ENCODE results near the gene TMEM253.

The TMEM253 gene

DNA sequence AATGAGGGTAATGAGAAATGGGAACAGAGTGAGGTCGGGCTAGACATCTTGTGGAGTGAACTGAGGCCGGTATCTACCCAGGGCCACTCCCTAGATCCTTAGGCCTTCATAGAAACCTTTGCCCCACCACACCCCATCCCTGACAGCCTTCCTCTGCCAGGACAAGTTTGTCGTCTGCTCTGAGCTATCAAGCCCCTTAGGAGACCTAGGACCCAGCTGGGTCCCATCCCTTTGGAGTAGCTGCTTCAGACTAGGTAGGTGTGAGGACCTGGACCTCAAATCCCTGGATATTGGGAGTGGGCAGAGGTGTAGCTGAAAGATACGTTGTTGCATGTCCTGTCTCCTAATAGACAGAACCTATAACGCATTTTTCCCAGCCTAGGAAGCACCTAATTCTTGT is at the start of gene TMEM253:
TSS of gene TMEM253 (plus strand) at position 136 of the 400 bp plus-strand sequence. CDS start 278 bp downstream, outside the sequence.
- DNase-seq (ENCODE audit: low spot score) = no peak

DNA sequence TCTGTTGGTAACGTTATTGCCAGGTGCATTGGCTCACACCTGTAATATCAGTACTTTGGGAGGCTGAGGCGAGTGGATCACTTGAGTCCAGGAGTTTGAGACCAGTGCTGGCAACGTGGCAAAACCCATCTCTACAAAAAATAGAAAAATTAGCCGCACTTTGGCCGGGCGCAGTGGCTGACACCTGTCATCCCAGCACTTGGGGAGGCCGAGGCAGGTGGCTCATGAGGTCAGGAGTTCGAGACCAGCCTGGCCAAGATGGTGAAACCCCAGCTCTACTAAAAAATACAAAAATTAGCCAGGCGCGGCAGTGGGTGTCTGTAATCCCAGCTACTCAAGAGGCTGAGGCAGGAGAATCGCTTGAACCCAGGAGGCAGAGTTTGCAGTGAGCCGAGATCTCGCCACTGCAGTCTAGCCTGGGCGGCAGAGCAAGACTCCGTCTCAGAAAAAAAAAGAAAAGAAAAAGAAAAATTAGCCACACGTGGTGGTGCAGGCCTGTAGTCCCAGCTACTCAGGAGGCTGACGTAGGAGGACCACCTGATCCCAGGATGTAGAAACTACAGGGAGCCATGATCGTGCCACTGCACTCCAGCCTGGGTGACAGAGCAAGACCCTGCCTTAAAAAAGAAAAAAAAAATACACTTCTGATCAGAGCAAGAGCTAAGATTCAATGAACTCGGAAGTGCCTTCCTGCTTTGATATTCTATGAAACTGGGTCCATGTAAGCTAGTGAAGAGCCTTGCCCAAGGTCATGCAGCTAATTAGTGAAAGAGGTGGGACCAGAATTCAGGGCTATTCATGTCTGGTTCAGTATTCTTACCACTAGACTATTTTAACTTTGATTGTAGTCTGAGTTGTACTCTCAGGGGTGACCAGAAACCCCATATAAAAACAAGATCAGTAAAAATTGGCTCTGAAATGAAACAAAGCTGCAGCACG is 47.4 kb upstream of the TMEM253 start:
- no peak for DNase-seq (ENCODE audit: low spot score)

DNA sequence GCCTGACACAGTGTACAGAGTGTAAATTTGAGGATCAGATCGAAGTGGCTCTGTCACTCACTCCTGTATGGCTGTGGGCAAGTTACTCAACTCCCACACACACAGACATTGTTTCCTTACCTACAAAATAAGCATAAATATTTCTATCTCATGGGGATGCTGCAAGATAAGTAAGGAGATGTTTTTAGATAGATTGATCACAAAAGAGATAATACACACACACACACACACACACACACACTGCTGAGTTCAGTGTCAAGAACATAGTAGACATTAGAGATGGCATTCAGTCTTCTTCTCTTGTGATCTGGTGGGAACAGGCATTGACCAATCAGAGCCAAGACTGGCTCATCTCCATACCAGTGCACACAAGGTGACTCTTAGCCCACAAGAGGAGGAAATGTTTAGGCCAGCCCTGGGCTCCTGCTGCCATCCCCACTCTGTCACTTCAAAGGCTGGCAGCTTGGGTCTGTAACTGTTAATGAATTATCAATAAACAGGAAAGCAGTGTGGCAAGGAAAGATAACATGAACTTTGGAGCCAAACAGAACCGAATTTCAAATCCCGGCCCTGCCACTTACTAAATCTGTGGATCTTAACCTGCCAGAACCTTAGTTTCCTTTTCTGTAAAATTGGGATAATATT is 46.6 kb upstream of the TMEM253 start:
- DNase-seq (ENCODE audit: low spot score) = no peak

DNA sequence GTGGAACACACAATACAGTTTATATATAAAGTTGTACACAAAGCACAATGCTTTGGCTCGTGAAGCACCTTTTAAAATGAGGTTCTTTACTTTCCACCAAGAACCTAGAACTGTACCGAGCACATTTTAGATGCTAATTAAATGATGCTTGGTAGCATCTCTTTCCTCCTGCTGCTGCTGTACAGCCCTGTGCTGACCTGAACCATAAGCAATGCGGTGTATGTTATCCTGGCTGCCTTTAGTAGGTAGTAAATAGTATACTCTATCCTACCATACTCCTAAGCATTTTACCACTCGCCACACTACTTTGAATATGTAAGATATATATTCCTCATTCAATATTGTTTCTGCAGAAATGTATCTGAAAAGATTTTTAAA is 46.1 kb upstream of the TMEM253 start:
- no peak for DNase-seq (ENCODE audit: low spot score)

DNA sequence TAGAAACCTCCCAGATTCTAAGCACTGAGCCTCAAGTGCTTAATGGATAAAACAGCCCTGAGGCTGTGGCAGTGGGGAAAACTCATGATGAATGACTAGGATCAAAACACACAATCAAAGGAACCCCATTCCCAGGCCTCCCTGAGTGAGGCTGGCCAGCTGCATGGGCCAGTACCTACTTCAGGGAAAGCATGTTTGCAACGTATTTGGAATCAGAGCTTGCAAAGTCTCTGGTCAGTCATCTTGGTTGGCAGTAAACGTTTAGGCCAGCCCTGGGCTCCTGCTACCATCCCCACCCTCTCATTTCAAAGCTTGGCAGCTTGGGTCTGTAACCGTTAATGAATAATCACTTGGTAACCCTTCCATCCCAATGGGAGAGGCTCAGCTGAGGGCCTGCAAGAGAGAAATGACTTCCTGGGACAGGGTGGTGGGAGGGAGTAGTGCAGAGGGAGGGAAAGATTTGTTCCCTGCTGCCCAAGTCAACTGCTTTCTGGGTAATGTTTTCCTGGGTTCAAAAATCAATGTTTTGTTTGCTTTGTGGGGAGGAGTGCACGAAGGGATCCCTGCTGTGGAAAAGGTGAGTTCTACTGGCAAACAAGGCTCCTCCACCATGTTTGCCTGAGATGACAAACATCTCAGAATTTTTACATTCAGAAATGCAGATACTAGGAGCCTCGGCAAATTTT is 45.3 kb upstream of the TMEM253 start:
- DNase-seq (ENCODE audit: low spot score) = no peak

DNA sequence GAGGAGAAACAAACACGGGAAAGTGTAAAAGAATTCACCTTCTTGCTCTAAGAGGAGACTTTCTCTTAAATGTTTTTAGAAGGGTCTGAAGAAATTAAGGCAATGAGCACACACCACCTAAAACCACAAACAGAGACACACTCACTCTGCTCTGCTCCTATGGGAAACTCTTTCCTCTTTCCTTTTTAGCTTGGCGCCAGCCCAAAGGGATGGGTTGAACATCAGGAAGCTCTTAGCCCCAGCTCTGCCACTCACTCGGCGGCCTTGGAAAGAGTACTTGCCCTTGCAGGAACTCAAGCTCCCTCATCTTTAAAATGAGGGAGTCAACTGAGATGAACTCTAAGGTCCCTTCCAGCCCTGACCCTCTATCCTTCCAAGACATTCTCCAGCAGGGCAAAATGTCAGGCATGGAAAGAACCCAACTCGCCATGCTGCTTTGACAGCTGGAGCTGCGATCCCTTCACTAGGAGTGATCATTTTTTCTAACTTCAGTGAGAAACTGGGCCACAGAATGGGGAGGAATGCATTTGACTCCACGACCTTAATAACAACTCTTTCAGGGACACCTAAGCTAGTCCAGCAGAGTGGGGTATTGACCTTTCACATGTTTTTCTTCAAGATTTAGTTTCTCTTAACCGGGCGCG is 44.2 kb upstream of the TMEM253 start:
- no peak for DNase-seq (ENCODE audit: low spot score)

DNA sequence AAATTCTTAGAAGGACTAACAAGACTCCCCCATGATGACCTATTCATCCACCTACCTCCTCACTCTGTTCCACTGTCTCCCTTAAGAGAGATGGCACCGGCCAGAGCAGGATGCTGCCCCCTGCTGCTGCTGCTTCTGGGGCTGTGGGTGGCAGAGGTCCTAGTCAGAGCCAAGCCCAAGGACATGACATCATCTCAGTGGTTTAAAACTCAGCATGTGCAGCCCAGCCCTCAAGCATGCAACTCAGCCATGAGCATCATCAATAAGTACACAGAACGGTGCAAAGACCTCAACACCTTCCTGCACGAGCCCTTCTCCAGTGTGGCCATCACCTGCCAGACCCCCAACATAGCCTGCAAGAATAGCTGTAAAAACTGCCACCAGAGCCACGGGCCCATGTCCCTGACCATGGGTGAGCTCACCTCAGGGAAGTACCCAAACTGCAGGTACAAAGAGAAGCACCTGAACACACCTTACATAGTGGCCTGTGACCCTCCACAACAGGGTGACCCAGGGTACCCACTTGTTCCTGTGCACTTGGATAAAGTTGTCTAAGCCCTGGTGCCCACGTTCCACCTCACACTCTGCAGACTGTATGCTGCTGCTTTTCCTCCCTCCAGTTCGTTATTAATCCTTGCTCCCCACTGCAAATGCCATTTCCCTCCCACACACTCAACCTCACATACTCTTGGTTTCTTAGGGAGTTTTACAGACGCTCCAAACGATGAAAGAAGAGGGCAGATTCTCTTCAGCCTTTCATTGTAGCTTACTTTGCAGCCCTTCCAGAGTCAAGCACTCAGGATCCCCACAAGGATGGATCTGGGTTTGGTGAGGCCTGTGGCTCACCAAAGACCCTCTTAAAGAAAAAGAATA is 42.8 kb upstream of the TMEM253 start, which contains the start of gene RNASE8:
TSS of gene RNASE8 (plus strand) at position 20 of the 873 bp plus-strand sequence. CDS start at position 91, 71 bp downstream.
- no peak for DNase-seq (ENCODE audit: low spot score)

DNA sequence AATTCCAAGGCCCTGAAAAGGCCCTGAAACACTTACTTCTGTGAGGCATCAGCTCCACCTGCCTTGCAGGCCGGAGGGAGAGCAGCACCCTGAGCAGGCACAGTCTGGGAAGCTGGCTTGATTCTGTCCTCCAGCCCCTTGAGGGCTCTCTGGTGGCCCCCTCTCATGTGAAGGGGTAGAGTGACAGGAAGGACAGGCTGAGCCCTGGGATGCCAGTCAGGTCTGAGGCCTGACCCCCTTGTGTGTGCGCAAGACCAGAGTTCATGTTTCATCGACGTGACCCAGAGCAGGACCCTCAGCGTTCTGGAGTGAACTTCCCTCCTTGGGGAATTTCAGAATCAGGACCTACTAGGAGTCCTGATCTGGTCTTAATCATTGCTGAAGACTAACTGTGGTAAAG is 42.0 kb upstream of the TMEM253 start:
- no peak for DNase-seq (ENCODE audit: low spot score)

DNA sequence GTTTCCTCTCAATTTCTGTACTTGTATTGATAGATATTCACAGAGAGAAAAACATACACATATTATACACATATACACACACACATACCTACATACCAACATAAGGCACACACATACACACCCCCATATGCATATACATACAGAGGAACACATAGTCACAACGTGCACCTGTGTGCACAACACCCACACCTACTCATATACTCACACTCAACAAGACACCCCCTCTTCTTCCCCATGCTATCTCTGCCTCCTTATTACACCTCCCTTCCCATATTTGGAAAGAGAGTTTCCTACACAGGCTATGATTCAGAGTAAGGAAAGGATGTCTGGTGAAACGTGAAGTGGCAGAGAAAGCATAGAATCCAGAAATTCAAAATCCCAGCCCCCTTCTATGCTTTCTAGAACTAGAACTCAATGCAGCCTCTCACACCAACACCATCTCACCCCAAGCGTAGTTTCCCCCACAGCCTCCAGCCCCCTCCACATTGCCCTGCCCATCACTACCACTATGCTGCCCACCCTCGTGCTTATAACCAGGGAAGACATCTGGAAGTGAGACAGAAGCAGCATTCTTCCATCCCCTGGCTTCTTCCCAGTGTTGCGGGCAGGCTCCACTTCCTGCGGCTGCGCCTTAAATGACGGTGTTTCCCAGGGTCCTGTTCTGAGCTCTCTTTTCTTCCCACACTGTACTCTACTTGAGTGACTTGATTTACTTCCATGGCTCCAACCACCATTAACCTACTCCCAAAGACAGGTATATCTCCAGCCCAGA is 40.8 kb upstream of the TMEM253 start:
- DNase-seq (ENCODE audit: low spot score) = no peak

DNA sequence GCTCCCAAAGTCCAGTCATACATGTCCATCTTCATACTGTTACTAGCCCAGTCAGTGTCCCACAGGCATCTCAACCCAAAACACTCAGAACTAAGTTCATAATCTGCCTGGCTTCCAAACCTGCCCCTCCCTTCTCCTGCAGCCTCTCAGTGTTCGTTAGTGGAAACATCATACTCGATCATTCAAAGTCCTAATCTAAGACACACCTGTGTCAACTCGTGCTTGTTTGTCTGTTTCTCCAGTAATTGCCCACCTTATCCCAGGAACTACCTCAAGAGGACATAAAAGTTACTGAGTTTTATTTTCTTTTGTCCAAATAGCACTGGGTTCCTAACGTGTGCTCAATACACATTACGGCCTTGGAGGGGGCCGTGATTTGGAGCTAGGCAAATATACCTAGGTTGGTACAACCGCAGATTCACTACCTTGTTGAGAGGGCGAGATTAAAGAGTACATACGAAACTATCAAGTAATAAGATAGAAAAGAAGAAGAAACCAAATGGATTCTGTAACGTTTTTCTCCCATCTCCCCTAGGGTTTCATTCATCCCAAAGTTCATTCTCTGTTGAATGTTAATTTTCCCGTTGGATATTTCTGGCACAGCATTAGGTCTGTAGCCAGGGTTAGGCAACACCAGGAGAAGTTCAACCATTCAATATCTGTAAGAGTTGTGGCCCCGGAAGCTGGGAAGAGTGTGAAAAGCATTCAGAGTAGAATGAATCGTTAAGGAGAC is 40.1 kb upstream of the TMEM253 start:
- no peak for DNase-seq (ENCODE audit: low spot score)

DNA sequence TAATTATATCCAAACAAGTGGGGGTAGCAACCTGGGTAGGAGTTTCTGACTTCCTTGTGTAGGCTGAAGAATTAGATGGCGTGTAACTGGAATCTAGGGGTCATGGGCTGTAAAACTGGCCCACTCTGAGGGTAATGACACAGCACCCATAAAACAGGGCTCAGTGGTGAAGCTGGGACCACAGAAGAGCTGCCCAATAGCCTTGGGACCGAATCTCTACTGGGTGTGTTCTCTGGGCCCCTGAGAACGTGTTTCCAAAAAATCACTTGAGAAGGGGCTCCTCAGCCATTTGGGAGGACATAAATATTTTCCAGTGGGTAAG is 39.6 kb upstream of the TMEM253 start:
- no peak for DNase-seq (ENCODE audit: low spot score)

DNA sequence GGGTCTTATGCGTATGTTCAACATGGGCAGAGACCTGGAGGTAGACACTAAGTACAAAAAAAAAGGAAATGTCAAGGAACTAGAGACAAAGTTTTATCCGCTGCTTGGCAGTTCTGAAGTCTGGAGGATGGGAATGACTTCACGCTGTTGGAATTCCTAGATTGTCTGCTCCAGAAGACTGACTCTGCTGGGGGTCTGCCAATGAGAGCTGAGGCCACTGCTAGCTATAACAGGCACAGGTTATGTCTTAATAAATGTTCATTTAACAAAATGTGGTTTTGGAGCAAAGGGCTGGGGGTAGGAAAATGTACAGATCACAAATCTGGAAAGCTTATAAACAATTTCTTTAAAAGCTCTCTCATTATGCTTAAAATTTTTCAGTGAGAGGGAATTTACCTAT is 37.4 kb upstream of the TMEM253 start:
- no peak for DNase-seq (ENCODE audit: low spot score)

DNA sequence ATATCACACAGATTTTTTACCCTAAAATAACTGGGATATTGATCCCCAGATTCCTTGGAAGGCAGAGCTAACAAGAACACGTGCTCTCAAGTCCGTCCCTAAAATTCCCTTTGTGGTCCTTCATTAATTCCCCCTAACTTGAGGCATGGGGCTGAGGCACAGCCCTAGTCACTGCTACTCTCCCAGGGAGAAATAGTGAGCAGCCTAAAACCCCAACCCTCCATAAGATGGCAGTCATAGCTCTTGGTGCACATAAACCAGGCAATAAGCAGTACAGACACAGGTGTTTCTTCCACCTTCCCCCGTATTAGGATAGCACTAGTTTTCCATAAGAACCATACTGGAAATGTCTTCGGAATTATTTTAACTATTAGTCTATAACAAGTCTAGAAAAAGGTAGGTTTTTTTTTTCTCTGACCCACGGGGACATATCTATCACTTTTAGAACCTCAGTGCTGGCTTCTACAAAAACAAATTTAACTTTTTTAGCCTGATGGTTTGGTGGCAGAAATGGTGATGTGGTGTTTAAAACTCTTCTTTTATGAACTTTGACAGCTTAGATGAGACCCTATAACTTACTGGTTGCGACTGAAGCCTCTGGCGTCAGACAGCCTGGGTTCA is 33.9 kb upstream of the TMEM253 start:
- DNase-seq (ENCODE audit: low spot score) = peak; percentile 31

DNA sequence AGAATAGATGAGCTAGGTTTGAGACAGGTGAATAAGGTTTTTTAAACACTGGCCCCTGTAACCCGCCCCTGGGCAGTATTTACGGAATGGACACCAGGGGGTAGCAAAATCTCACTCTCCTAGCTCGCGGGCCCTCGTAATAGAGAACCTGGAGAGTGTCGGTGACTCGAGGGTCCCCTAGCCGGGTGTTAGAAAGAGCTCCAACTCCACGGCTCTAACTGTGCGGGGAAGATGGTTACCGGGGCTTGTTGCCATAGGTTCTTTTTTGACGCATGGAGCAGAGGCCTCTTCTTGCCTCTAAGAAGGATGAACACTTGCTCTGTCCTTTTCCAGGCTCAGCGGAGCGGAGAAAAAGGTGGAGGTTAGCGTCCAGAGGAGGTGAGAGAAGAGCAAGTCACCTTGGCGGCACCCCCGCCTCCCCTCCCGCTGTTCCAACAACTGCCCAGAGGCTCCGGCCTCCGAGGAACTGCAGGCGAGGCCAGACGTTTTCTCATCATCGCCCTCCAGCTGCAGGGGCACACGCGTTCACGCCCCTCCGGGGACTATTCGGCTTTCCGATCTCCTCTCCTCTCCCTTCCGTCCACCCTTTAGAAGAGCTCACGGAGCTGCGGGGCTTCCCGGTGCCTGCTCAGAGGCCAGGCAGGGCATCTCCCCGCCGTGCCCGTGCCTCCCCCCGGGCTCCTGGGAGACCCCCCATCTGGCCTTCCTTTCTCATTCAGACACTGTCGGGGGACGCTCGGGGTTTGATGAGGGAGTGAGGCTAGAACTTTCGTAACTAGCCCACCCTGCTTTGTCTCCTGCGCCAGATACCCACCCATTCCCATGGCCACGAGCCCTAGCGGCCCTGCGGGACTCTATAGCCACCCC is 32.1 kb upstream of the TMEM253 start:
- DNase-seq (ENCODE audit: low spot score) = peak; percentile 81

DNA sequence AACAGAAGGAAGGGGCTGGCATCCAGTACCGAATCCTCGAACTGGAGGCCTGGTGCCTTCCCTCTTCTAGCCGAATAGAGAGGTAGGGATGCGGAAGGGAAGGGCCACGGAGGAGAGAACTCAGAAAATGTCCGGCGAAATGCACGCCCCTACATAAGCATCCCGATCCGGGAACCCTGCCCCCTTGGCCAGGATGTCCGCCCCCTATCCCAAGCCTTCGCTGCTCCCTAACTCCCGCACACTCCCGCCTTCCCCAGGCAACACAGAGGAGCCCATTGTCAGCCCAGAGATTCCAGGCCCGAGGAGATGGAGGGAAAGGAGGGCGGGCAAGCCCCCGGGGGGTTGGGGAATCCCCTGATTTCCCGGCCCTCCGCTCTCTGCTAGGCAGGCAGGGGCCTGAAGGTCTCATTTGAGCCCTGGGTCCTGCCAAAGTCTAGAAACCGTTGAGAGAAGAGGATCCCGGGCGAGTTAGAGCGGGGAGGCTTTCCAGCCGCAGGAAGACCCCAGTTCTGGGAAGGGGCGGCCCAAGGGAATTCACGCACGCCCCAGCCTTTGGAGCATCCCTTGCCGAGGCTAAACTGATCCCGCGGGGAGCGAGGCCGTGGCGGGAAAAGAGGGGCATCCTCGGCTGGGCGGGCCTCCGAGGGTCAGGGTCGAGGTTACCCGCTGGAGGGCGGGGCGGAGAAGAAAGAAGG is 31.3 kb upstream of the TMEM253 start:
- DNase-seq (ENCODE audit: low spot score) = no peak

DNA sequence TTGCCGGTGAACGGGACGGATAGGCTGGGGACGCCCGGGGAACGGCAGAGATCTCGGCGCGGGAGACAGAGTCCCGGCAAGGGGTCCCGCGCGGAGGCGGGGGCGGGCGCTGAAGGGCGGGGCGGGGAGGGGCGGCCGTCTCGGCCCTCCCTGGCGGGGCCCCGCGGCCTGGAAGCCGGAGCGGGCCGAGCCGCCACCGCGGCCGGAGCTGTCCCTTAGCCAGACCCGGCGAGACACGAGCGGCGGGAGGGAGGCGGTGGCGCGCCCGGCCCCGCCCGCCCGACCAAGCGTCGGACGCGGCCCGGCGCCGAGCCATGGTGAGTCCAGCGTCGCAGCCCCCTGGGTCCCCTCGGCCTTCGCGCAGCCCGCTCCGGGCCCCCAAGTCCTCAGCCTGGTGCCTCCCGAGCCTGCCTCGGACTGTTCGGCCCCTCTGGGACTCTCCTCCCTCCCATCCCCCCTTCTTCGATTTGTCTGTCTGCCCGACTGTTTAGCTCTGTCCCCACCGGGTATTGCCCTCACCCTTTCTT is 30.7 kb upstream of the TMEM253 start, which contains the start of gene ARHGEF40:
TSS of gene ARHGEF40 (plus strand) at position 222 of the 527 bp plus-strand sequence. CDS start at position 315, 93 bp downstream.
- DNase-seq (ENCODE audit: low spot score) = peak; percentile 26

DNA sequence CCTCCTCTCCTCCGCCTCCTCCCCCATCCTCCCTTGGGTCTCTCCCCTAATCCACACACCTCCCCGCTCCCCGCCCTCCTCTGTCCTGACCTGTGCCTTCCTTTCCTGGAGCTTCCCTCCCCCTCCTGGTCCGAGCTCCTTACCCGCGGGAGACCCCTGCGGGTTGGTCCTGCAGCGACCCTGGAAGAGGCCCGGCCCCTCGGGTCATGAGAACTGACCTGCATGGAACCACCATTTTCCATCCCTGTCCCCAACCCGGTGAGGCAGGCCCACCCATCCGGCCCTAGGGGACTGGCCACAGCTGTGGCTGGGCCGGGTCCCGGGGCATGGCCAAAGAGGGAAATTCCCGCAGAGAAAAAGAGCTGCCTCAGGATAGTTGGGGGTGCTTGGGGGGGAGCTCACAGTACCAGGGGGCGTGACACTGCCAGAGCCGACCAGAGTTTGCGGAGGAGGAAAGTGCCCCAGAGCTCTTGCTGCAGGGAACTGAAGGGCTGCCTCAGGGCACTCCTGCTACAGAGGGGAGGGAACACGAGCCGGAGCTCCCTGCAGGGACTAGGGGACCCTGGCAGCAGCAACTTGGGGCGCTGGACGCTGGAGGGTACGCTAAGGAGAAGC is 30.1 kb upstream of the TMEM253 start:
- DNase-seq (ENCODE audit: low spot score) = peak; percentile 26
